GM21825 (cell line): ENCODE results near the gene GRPR.
A peak's percentile ranks its signal among the peaks of the same experiment; 100 is the strongest.
"Not testable (repeated sequence)": the region's sequence is repeated elsewhere in the genome, so short reads cannot be mapped to it uniquely, and the experiment has no call there.

Experiments used
- ATAC-seq: cut with Tn5 transposase; IDR thresholded peaks from one replicate; pipeline ENCODE4 v1.9.1; 2021; ENCODE audit warnings: mild to moderate bottlenecking, moderate library complexity; ENCODE audit not compliant: unreplicated experiment

Gene GRPR

GRCh38 chrX:16136080-16136479 lies 12.7 kb downstream of the GRPR start:
- no peak for ATAC-seq

DNA sequence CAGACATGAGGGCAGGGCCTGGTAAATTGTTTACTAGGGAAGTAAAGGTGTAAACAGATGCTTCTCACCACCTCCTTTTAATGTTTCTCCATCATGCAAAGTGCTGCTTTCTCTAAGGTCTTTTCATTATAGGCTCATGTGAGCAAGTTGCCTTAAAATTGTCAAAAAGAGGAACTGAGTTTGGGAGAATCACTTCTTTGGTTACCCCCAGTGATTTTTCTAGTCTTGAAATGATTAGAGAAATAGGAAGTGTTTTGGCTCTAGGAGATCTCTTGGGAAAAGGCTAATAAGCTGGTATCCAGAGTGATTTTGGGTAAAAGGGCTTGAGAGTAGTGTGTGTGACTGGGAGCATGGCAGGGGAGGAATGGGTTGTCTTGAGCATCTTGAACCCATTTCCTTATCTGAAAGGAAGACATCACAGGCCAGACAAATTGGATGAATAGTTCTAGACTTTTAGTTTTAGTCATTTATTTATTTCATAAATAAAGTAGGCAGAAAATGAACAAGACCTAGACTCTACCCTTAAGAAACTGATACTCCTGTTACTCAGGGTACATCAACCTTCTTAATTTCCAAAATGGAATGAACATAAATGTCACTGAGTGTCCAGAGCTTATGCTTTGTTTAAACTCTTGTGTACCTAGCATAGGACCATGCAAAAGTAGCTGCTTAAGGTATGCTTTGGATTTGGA lies 14.2 kb downstream of the GRPR start:
- peak; percentile 79 for ATAC-seq

- ATAC-seq = peak; percentile 37
Observed at GRCh38 chrX:16138108-16138427, 14.7 kb downstream of the GRPR start.

DNA sequence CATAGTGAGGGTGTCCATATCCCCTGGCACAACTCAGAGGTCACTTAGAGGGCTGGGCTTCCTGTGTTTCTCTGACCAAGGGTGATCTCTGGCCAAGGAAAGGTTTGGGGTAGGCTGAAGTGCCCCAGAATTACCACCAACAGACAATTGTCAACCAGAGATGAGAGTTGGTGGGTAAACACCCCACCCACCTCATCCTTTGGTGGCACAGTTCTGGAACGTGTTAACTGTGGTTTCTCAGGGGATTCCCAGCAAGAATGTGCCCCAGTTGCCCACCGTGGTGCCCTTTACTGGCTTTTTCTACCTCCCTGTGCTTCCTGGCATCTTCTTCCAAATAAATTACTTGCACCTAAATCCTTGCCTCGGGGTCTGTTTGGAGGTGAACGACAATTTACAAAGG lies 17.1 kb downstream of the GRPR start:
- no peak for ATAC-seq

DNA sequence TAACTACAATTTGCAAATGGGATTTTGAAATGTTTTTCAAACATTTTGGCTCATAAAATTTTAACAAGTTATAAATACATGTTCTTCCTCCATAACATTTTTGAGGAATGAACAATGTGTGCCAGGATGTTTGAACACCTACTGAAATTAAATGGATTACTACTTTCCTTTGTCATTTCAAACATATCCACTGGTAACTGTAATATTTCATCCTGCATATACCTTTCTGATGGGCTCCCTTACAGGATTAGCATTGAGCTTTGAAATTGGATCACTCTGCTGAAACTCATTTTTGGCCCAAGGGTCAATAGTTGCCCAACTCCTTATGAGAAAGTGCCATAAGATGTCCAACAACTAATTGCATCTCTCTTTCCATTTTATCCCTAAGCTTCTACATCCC lies 17.6 kb downstream of the GRPR start:
- ATAC-seq = no peak

DNA sequence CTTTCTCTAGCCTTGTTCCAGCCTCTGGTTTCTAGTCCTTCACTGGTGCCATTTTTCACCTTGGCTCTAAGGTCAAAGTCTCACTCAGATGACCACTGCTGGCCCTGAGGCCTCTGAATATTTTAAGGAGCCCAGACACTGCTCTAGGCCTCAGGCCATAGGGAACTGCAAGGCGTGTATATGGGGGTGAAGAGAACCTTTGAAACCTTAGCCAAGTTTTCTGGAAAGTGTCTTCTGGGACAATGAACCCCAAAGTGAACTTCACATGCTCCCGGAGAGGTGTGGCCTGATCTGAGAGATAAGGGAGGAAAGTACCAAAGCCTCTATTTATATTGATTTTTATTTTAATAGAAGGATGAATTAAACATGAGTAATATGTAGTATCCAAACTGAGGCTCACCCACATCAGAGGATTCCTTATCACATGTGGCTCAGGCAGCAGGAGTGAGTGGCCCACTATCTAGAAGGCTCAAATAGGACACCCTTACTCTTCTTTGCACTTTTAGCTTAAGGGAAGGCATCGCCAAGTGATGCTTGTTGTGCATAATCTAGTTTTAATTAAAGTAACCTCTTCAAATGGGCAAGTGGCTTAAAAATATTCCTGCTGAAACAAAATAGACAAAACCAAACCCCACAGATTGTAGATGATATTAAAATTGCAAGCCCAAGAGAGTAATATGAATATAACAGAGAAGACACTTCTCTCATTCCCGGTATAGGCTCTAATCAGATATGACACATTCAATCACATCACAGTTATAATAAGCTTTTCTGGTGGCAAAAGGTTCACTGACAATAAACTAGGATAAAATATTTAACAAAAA lies 18.3 kb downstream of the GRPR start:
- no peak for ATAC-seq

DNA sequence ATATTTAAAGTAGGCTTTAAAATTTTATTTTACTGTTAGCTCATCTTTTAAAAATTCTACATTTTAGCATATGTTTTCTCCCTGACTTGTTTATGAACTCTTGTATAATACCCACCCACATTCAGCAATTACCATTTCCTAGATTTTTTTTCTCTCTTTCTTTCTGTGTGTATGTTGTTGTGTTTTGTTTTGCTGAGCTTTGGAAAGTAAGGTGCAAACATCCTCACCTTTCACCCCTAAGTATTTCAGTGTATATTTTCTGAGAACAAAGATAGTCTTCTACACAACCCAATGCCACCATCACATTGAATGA lies 18.8 kb downstream of the GRPR start:
- ATAC-seq = no peak

GRCh38 chrX:16143968-16144367 lies 20.6 kb downstream of the GRPR start:
- ATAC-seq = no peak

GRCh38 chrX:16144420-16144819 lies 21.1 kb downstream of the GRPR start:
- ATAC-seq = no peak

DNA sequence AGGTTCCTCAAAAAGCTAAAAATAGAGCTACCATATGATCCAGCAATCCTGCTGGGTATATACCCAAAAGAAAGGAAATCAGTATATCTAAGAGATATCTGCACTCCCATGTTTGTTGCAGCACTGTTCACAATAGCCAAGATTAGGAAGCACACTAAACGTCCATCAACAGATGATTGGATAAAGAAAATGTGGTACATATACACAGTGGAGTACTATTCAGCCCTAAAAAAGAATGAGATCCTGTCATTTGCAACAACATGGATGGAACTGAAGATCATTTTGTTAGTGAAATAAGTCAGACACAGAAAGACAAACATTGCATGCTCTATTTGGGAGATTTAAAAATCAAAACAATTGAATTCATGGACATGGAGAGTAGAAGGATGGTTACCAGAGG lies 21.7 kb downstream of the GRPR start:
- ATAC-seq = not testable (repeated sequence)

- ATAC-seq = no peak
Observed at GRCh38 chrX:16145656-16146055, 22.3 kb downstream of the GRPR start.

DNA sequence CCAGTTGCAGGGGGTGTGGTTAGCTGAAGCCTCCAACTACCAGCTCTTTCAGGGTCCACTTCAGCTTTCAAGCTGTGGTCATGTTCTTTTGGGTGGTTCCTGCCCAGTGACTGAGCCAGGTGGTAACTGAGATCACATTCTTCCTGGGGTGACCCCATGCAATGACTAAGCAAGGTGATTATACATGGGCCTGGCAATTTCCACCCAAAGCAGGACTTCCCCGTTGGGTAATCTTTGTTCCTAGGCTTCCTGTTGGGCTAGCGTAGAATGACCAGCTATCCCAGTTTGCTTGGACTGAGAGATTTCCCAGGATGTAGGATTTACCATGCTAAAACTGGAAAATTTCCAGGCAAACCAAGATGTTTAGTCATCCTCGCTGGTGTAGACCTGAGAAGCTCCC lies 25.5 kb downstream of the GRPR start:
- ATAC-seq = no peak

DNA sequence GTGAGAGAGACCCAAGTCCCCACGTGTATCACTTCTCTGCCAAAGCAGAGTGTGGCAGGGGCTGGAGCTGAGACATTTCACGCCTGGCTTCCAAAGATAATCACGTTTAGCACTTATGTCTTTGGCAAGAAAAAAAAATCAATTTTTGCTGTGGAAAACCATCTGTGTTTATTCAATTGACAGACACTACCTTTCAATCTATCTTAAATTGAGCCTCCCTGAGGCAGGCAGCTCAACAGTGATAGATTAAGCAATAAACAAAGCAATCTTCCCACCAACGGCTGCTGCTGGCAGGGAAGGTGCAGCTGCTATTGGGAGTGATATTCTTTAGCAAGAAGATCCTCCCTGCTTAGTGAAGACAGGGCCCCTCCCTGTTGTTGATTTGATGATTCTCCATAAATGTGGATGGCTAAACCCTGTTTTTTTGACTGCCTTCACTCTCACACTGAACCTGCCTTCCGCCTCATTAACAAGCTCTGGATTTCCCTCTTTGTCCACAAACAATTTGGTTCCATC lies 32.3 kb downstream of the GRPR start:
- no peak for ATAC-seq

DNA sequence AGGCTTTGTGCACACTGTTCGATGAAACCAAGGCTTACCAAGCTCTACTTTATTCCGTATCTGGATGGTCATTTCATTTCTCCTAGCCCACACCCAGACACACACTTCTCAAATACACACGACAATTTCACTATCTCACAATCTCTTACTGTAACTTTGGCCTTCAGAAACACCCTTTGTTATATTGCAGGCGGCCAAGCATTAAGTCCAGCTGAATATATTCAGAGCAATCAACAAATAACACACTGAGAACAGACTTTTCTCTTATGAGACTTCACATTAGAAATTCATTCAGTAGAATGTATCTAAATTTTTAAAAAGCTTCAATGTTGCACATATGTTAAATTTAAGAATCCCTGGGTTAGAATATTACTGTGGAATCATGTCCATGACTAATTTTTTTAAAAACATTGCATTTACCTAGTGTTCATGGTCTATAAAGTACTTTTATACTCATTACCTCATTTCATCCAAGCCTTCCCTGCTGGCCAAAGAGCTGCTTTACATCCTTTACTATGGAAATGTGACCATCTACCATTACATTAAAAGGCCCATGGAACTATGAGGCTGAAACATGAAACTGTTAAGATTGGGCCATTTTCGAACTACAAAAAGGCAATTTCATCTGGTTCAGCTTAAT lies 33.4 kb downstream of the GRPR start:
- no peak for ATAC-seq

GRCh38 chrX:16160729-16161128 lies 37.4 kb downstream of the GRPR start:
- ATAC-seq = no peak

- ATAC-seq = not testable (repeated sequence)
Observed at GRCh38 chrX:16161173-16161572, 37.8 kb downstream of the GRPR start.

DNA sequence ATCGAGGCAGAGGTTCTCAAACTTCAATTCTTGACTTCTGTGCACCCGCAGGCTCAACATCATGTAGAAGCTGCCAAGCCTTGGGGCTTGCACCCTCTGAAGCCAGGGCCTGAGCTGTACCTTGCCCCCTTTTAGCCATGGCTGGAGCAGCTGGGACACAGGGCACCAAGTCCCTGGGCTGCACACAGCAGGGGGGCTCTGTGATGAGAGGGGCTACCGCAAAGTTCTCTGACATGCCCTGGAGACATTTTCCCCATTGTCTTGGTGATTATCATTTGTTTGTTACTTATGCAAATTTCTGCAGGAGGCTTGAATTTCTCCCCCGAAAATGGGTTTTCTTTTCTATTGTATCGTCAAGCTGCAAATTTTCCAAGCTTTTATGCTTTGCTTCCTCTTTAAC lies 39.0 kb downstream of the GRPR start:
- no peak for ATAC-seq

DNA sequence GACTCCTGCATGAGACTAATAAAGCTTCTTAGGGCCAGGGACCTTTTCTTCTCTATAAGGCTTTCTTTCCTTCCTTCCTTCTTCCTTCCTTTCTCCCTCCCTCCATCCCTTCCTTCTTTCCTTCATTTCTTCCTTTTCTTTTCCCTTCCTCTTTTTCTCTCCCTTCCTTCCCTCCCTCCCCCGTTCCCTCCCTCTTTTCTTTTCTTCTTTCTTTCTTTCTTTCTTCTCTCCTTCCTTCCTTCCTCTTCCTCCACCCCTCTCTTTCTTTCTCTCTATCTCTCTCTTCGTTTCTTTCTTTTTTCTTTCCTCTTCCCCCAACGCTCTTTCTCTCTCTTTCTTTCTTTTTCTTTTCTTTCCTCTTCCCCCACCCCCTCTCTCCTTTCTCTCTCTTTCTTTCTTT lies 41.4 kb downstream of the GRPR start:
- ATAC-seq = no peak

DNA sequence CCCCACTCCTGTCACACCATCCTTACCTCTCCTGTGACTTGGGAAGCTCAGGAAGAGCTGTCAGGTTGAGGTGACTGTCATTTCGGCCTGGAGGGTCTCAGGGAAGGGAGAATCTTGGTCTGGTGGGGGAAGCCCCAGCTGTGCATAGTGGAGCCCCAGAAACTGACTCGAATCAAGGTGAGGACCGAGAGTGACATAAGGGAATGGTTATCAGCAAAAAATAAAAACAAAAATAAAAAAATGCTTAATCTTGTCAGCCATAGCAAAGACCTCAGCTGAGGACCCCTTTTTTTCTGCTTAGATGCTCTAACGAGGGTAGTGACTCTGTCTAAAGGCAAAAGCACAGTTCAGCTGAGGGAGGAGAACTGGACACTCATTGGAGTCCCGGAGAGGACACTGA lies 43.8 kb downstream of the GRPR start, which contains the start of gene MAGEB17:
Gene MAGEB17 (plus strand): TSS at position 301 of the 400 bp plus-strand sequence. CDS start 2,902 bp downstream, outside the sequence.
- ATAC-seq = no peak

DNA sequence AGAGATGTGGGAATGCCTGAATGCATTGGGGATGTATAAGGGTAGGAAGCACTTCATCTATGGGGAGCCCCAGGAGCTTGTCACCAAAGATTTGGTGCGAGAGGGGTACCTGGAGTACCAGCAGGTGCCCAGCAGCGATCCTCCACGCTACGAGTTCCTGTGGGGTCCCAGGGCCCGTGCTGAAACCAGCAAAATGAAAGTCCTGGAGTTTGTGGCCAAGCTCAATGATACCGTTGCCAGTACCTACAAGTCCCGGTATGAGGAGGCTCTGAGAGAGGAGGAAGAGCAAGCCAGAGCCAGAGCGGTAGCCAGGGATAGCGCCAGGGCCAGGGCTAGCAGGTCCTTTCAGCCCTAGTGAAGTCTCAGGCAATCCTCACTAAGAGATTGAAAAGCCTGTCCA lies 47.7 kb downstream of the GRPR start:
- ATAC-seq = no peak

DNA sequence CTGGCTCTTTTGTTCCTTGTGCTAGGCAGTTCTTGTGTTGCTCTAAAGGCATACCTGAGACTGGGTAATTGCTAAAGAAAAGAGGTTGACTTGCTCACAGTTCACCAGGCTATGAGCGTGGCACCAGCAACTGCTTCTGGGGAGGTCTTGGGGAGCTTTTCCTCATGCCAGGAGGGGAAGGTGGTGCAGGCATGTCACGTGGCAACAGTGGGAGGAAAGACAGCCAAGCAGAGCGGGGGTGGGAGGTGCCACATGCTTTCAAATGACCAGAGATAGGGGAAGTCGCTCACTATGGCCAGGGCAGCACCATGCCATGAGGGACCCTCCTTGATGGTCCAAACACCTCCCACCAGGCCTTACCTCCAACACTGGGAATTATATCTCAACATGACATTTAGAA lies 48.6 kb downstream of the GRPR start:
- no peak for ATAC-seq

DNA sequence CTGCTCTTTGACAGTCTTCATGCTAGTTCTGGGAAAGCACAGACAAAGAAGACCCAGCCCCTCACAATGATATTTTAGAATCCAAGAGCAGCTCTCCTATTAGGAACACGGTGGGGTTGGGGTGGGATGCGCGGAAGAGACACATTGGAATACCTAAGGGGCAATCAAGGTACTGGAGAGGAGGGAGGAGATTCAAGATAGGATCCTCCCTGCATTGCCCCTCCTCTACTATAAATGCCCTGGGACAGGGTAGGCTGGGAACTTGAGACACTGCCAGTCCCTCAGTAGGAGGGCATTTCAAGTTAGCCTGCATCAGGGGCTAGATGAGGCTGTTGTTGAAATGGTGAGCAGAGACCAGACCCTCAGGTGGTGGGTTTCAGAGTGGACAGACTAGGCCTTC lies 49.0 kb downstream of the GRPR start:
- no peak for ATAC-seq
